Measurements from ENCODE around the gene COBL. TPM values are rescaled to one million over a fixed set of nuclear protein-coding genes. Genes with fewer than 3 reads are reported as not detected.

COBL gene
- total RNA-seq, 1 donor from 2014 or later = not detected

GRCh38 chr7:51256209-51256781, 60.3 kb downstream of the COBL start:
- no peak for DNase-seq (ENCODE audit: low read depth, low spot score)

GRCh38 chr7:51255536-51256208, 60.9 kb downstream of the COBL start:
- DNase-seq (ENCODE audit: low read depth, low spot score) = no peak

- DNase-seq (ENCODE audit: low read depth, low spot score) = no peak
Observed at GRCh38 chr7:51255036-51255435, 61.6 kb downstream of the COBL start.

GRCh38 chr7:51253157-51253556, 63.5 kb downstream of the COBL start:
- no peak for DNase-seq (ENCODE audit: low read depth, low spot score)

- DNase-seq (ENCODE audit: low read depth, low spot score) = no peak
Observed at GRCh38 chr7:51251290-51251689, 65.3 kb downstream of the COBL start.

- DNase-seq (ENCODE audit: low read depth, low spot score) = no peak
Observed at GRCh38 chr7:51250512-51250911, 66.1 kb downstream of the COBL start.

- DNase-seq (ENCODE audit: low read depth, low spot score) = no peak
Observed at GRCh38 chr7:51249991-51250390, 66.6 kb downstream of the COBL start.

GRCh38 chr7:51249187-51249945, 67.2 kb downstream of the COBL start:
- DNase-seq (ENCODE audit: low read depth, low spot score) = no peak

- DNase-seq (ENCODE audit: low read depth, low spot score) = no peak
Observed at GRCh38 chr7:51246258-51247245, 70.1 kb downstream of the COBL start.

- DNase-seq (ENCODE audit: low read depth, low spot score) = no peak
Observed at GRCh38 chr7:51244885-51245284, 71.7 kb downstream of the COBL start.

- no peak for DNase-seq (ENCODE audit: low read depth, low spot score)
Observed at GRCh38 chr7:51244053-51244452, 72.6 kb downstream of the COBL start.

- no peak for DNase-seq (ENCODE audit: low read depth, low spot score)
Observed at GRCh38 chr7:51243631-51244030, 73.0 kb downstream of the COBL start.

GRCh38 chr7:51242881-51243518, 73.6 kb downstream of the COBL start:
- no peak for DNase-seq (ENCODE audit: low read depth, low spot score)

GRCh38 chr7:51242007-51242691, 74.5 kb downstream of the COBL start:
- no peak for DNase-seq (ENCODE audit: low read depth, low spot score)

GRCh38 chr7:51240868-51241267, 75.7 kb downstream of the COBL start:
- no peak for DNase-seq (ENCODE audit: low read depth, low spot score)

GRCh38 chr7:51239691-51240090, 76.9 kb downstream of the COBL start:
- DNase-seq (ENCODE audit: low read depth, low spot score) = no peak

- DNase-seq (ENCODE audit: low read depth, low spot score) = no peak
Observed at GRCh38 chr7:51238981-51239495, 77.6 kb downstream of the COBL start.

GRCh38 chr7:51237446-51238133, 79.0 kb downstream of the COBL start:
- DNase-seq (ENCODE audit: low read depth, low spot score) = no peak

- DNase-seq (ENCODE audit: low read depth, low spot score) = no peak
Observed at GRCh38 chr7:51236470-51237132, 80.0 kb downstream of the COBL start.

Data from pulmonary artery endothelial cell (primary cell).